Transverse colon (tissue), 4 donors: ENCODE results near the gene KCTD16. TPM values are rescaled to one million over a fixed set of nuclear protein-coding genes. Genes with fewer than 3 reads are reported as not detected.

ENCODE experiments used
- DNase-seq: peaks from one replicate; pipeline ENCODE4 v3.0.0-alpha.2; 2019
- H3K27ac ChIP-seq, 4 donors: fragments of 200-600 bp; sonication (generic); 2 replicates each; pipeline ENCODE4 v1.5.1; 2016 to 2018; ENCODE audit warnings: inconsistent platforms in 4 of 4
- H3K27me3 ChIP-seq: fragments of 200-600 bp; sonication (generic); 2 replicates; pipeline ENCODE4 v1.5.1; 2017; ENCODE audit warnings: inconsistent platforms
- H3K36me3 ChIP-seq, 4 donors: fragments of 200-600 bp; sonication (generic); 2 replicates each; pipeline ENCODE4 v1.5.1; 2017 to 2019; ENCODE audit warnings: inconsistent platforms in 4 of 4
- H3K4me1 ChIP-seq, 4 donors: fragments of 200-600 bp; sonication (generic); 2 replicates each; pipeline ENCODE4 v1.5.1; 2017 to 2020; ENCODE audit warnings: inconsistent platforms in 4 of 4
- H3K4me3 ChIP-seq, 4 donors: fragments of 200-600 bp; sonication (generic); 1 replicate in 1 of 4; 2 replicates in 3 of 4; pipeline versions ENCODE4 v1.5.1 to v1.6.1; 2017 to 2019; ENCODE audit warnings: inconsistent platforms in 4 of 4
- H3K9me3 ChIP-seq, 2 donors: fragments of 200-600 bp; sonication (generic); 2 replicates each; pipeline ENCODE4 v1.5.1; 2017 to 2019; ENCODE audit warnings: inconsistent platforms in 2 of 2
- EP300 ChIP-seq: sonication (generic); formaldehyde crosslinking; IDR thresholded peaks from one replicate; pipeline ENCODE4 v1.6.1; 2017; ENCODE audit warnings: antibody characterized with exemption, low read depth
- POLR2A ChIP-seq: fragments of 450-650 bp; IDR thresholded peaks from one replicate; pipeline ENCODE4 v1.6.1; 2016; ENCODE audit warnings: antibody characterized with exemption, mild to moderate bottlenecking, moderate library complexity
- POLR2AphosphoS5 ChIP-seq, 3 donors: sonication (generic); formaldehyde crosslinking; IDR thresholded peaks; one replicate each; pipeline ENCODE4 v1.6.1; 2016; ENCODE audit warnings: antibody characterized with exemption in 3 of 3
- WGBS, 2 donors: methylation state at CpG; one replicate each; pipeline ENCODE4 v1.1.5; 2018; ENCODE audit warnings: low coverage in 1 of 2; 5-methylcytosine and 5-hydroxymethylcytosine counted together
- in situ Hi-C, 4 donors: fragments of 200-750 bp; cut with MboI; loops; one replicate each; pipeline versions ENCODE4 v1.15.0 to v1.15.1; 2017; ENCODE audit warnings: low sequenced_read_pairs in 3 of 4, low pct_ligation_motif_present in 1 of 4, low pct_unique_long_range_greater_than_20kb in 1 of 4
- intact Hi-C: fragments of 100-400 bp; cut with DNase I; formaldehyde crosslinking; loops from one replicate; pipeline ENCODE4 v1.15.1; 2023; ENCODE audit warnings: low total_unique reads
- total RNA-seq, 4 donors: library from RNA; depleted of rRNA; stranded (reverse); fragments of >200 nt; gene quantifications; one replicate each; pipeline ENCODE4 v1.1.0, GENCODE V29; 2016
- TF ChIP-seq, protein P1 (sequence below), 5 experiments: fragments of 200-600 bp in 3 of 5; fragments of 450-650 bp in 2 of 5; sonication (generic) in 3 of 5; IDR thresholded peaks; 1 replicate in 2 of 5; 2 replicates in 3 of 5; pipeline ENCODE4 v1.5.1; 2016 to 2017; ENCODE audit warnings: antibody characterized with exemption in 5 of 5, inconsistent platforms in 3 of 5, mild to moderate bottlenecking in 2 of 5, moderate library complexity in 1 of 5

KCTD16 gene
- total RNA-seq, 4 donors from 2014 or later: under 0.01 to 0.14 TPM; not detected in 2

GRCh38 chr5:144143625-144144024, 27.0 kb upstream of the KCTD16 start:
- H3K9me3 ChIP-seq: no peaks in the 10 kb centered on the region
- 89 to 100% methylated on average over 1 of the region's 1 CpG for WGBS, 2 donors
- in situ Hi-C loops (no loop called here), intact Hi-C loops (no loop called here)
- DNase-seq: no peak
- no peak overlapping the region for H3K27ac ChIP-seq
- no peaks in the 10 kb centered on the region for H3K36me3 ChIP-seq
- H3K4me1 ChIP-seq: no peaks in the 10 kb centered on the region
- TF ChIP-seq POLR2A (no peak), EP300 (no peak), POLR2AphosphoS5 (IDR thresholded peaks at IDR 0.05) (no peak)
- TF ChIP-seq, protein P1, sequence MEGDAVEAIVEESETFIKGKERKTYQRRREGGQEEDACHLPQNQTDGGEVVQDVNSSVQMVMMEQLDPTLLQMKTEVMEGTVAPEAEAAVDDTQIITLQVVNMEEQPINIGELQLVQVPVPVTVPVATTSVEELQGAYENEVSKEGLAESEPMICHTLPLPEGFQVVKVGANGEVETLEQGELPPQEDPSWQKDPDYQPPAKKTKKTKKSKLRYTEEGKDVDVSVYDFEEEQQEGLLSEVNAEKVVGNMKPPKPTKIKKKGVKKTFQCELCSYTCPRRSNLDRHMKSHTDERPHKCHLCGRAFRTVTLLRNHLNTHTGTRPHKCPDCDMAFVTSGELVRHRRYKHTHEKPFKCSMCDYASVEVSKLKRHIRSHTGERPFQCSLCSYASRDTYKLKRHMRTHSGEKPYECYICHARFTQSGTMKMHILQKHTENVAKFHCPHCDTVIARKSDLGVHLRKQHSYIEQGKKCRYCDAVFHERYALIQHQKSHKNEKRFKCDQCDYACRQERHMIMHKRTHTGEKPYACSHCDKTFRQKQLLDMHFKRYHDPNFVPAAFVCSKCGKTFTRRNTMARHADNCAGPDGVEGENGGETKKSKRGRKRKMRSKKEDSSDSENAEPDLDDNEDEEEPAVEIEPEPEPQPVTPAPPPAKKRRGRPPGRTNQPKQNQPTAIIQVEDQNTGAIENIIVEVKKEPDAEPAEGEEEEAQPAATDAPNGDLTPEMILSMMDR (IDR thresholded peaks at IDR 0.05): no peak
- no peaks in the 10 kb centered on the region for H3K27me3 ChIP-seq
- no peak overlapping the region for H3K4me3 ChIP-seq

- Histone ChIP-seq H3K27me3 (no peaks in the 10 kb centered on the region), H3K4me1 (no peaks in the 10 kb centered on the region), H3K27ac (no peak overlapping the region), H3K36me3 (no peaks in the 10 kb centered on the region), H3K4me3 (no peak overlapping the region), H3K9me3 (no peaks in the 10 kb centered on the region)
- TF ChIP-seq, protein P1 (IDR thresholded peaks at IDR 0.05): no peak
- TF ChIP-seq POLR2A: no peak
- TF ChIP-seq POLR2AphosphoS5 (IDR thresholded peaks at IDR 0.05): no peak
- TF ChIP-seq EP300: no peak
- no peak for DNase-seq
- in situ Hi-C loops: no loop called here
- intact Hi-C loops: no loop called here
- WGBS, 2 donors: 57 to 58% methylated on average over 3 to 4 of the region's 4 CpGs
Measured at GRCh38 chr5:144144956-144145751, 25.5 kb upstream of the KCTD16 start.

- WGBS, 2 donors: 89 to 100% methylated on average over 3 of the region's 3 CpGs
- DNase-seq: no peak
- TF ChIP-seq, protein P1 (IDR thresholded peaks at IDR 0.05): no peak
- TF ChIP-seq POLR2AphosphoS5 (IDR thresholded peaks at IDR 0.05) (no peak), POLR2A (no peak), EP300 (no peak)
- Histone ChIP-seq H3K4me1 (no peaks in the 10 kb centered on the region), H3K36me3 (no peaks in the 10 kb centered on the region), H3K9me3 (no peaks in the 10 kb centered on the region), H3K27me3 (no peaks in the 10 kb centered on the region), H3K4me3 (no peak overlapping the region), H3K27ac (no peak overlapping the region)
- intact Hi-C loops (no loop called here), in situ Hi-C loops (loop anchor here in 1 of 4 donors (25.0 kb wide), 1 partner anchor 739 kb away; the partner anchor contains the start of gene NR3C1)
Measured at GRCh38 chr5:144151026-144151425, 19.6 kb upstream of the KCTD16 start.

DNA sequence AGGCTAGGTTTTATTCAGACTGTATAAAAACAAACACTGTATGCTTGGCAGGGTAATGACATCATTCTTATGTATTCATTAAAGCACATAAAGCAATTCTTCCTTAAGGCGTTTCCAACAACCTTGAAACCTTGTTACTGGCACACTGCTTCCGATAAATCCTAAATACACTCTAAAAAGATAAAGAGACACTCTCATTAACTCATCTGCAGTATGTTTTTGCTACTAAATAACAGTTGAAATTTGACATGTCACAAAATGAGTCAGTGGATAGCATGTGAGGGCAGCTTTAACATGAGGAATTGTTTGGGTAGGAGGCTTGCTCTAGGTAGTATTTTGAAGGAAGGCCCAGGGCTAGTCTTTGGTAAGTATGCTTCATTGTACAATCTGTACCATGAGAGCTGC, 13.9 kb upstream of the KCTD16 start:
- H3K9me3 ChIP-seq: no peaks in the 10 kb centered on the region
- in situ Hi-C loops: loop anchor here in 1 of 4 donors (25.0 kb wide), 1 partner anchor 744 kb away; the partner anchor contains the start of gene NR3C1
- no peak overlapping the region for H3K4me3 ChIP-seq
- no peaks in the 10 kb centered on the region for H3K27me3 ChIP-seq
- H3K27ac ChIP-seq: peak overlapping the region in 3 of 4 donors; percentile 51 to 60 (median 59)
- WGBS, 2 donors: 59 to 83% methylated on average over 2 of the region's 2 CpGs
- H3K4me1 ChIP-seq: peaks cover 0 to 11% (median 7%) of the 10 kb centered on the region in 4 donors
- intact Hi-C loops: no loop called here
- TF ChIP-seq EP300: no peak
- TF ChIP-seq POLR2AphosphoS5 (IDR thresholded peaks at IDR 0.05): peak in 1 of 3 donors; percentile 9
- no peak for DNase-seq
- H3K36me3 ChIP-seq: peaks cover 0 to 19% (median 6%) of the 10 kb centered on the region in 4 donors
